ENCODE measurements around the gene NR0B1. TPM values are rescaled to one million over a fixed set of nuclear protein-coding genes. Genes with fewer than 3 reads are reported as not detected.

NR0B1 gene
- total RNA-seq, 1 experiment from 2014 or later, result not detected

DNA sequence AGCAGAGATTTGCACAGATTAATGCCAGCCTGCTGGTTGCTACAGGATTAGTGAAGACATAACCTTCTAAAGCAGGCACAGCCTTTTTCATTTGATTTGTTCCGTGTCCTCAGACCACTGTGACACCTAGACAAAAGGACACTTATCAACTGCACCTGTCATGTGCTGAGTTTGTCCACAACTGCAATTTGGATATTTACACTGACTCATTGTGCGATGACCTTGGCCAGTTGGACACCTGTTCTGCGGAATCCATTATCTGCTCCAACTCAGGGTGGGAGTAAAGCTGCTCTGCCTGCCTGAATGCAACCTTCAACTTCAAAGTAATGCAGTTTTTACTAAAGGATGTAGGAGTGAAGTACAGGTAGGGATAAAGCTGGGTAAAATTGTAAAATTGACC, 4.1 kb upstream of the NR0B1 start:
- ChIA-PET POLR2A (ENCODE audit: unreplicated experiment) (no interaction called here), CTCF (no interaction called here)
- Histone ChIP-seq H3K9me3 (ENCODE audit: low read length) (no peaks in the 10 kb centered on the region), H3K36me3 (ENCODE audit: low read depth, low read length) (no peaks in the 10 kb centered on the region), H3K79me2 (ENCODE audit: low read length) (no peaks in the 10 kb centered on the region), H3K9ac (ENCODE audit: low read length) (no peak overlapping the region), H3K9me2 (replicated peaks; ENCODE audit: low read length) (no peaks in the 10 kb centered on the region), H3K4me3 (ENCODE audit: low read length) (peak overlapping the region; percentile 44; the same call in 1 of the 2 replicates), H2AFZ (ENCODE audit: low read length) (peak overlapping the region; percentile 52; the same call in 1 of the 2 replicates), H3K4me1 (ENCODE audit: insufficient read depth, low read length) (no peaks in the 10 kb centered on the region), H3K27ac (ENCODE audit: low read length) (no peak overlapping the region), H3F3A (ENCODE audit: low read length, unreplicated experiment) (no peaks in the 10 kb centered on the region), H3K4me2 (ENCODE audit: low read length) (peak overlapping the region; percentile 66), H3K27me3 (ENCODE audit: low read length) (no peaks in the 10 kb centered on the region), H4K20me1 (ENCODE audit: low read length) (no peaks in the 10 kb centered on the region)
- TF ChIP-seq EZH2 (IDR thresholded peaks at IDR 0.05; ENCODE audit: low read length, unreplicated experiment), result no peak
- TF ChIP-seq EZH2phosphoT487 (IDR thresholded peaks at IDR 0.05; ENCODE audit: borderline replicate concordance, low read length), result no peak
- TF ChIP-seq CTCF (conservative IDR thresholded peaks at IDR 0.05; ENCODE audit: low read depth, low read length), result no peak
- no TSS peak for BruUV-seq (replicated peaks)
- DNase-seq (no peak), ATAC-seq (no peak)
- intact Hi-C loops (cut with micrococcal nuclease), result no loop called here

DNA sequence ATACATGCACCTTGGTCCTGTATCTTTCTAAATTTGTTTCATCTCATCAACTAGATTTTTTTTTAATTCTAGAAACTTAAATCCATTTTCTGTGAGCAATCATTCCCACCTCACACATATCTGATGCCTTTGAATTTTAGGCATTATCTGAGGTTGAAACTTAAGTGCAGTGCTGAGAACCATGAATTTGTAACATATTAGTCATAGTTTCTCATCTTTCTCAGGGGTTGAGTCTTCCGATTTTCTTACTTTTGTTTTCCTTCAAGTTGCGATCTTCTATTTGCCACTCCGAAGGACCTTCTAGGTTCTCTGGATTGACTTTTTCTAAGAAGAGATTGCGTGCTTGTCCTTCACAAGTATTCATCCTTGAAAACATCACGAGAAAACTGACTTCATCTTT, 3.7 kb upstream of the NR0B1 start:
- CTCF ChIA-PET, result no interaction called here
- Histone ChIP-seq H3K27ac (ENCODE audit: low read length) (no peak overlapping the region), H3K79me2 (ENCODE audit: low read length) (no peaks in the 10 kb centered on the region), H3K4me1 (ENCODE audit: insufficient read depth, low read length) (no peaks in the 10 kb centered on the region), H3K27me3 (ENCODE audit: low read length) (no peaks in the 10 kb centered on the region), H3K9me3 (ENCODE audit: low read length) (no peaks in the 10 kb centered on the region), H2AFZ (ENCODE audit: low read length) (peak overlapping the region; percentile 52; the same call in 1 of the 2 replicates), H3K4me3 (ENCODE audit: low read length) (peak overlapping the region; percentile 44), H4K20me1 (ENCODE audit: low read length) (no peaks in the 10 kb centered on the region), H3K9me2 (replicated peaks; ENCODE audit: low read length) (no peaks in the 10 kb centered on the region), H3K36me3 (ENCODE audit: low read depth, low read length) (no peaks in the 10 kb centered on the region), H3K9ac (ENCODE audit: low read length) (no peak overlapping the region), H3F3A (ENCODE audit: low read length, unreplicated experiment) (no peaks in the 10 kb centered on the region), H3K4me2 (ENCODE audit: low read length) (peak overlapping the region; percentile 66)
- BruUV-seq (replicated peaks), result no TSS peak
- no peak for ATAC-seq
- DNase-seq, result peak; percentile 42
- POLR2A ChIA-PET (ENCODE audit: unreplicated experiment), result no interaction called here
- TF ChIP-seq EZH2 (IDR thresholded peaks at IDR 0.05; ENCODE audit: low read length, unreplicated experiment) (no peak), CTCF (conservative IDR thresholded peaks at IDR 0.05; ENCODE audit: low read depth, low read length) (no peak), EZH2phosphoT487 (IDR thresholded peaks at IDR 0.05; ENCODE audit: borderline replicate concordance, low read length) (no peak)
- intact Hi-C loops (cut with micrococcal nuclease), result no loop called here

DNA sequence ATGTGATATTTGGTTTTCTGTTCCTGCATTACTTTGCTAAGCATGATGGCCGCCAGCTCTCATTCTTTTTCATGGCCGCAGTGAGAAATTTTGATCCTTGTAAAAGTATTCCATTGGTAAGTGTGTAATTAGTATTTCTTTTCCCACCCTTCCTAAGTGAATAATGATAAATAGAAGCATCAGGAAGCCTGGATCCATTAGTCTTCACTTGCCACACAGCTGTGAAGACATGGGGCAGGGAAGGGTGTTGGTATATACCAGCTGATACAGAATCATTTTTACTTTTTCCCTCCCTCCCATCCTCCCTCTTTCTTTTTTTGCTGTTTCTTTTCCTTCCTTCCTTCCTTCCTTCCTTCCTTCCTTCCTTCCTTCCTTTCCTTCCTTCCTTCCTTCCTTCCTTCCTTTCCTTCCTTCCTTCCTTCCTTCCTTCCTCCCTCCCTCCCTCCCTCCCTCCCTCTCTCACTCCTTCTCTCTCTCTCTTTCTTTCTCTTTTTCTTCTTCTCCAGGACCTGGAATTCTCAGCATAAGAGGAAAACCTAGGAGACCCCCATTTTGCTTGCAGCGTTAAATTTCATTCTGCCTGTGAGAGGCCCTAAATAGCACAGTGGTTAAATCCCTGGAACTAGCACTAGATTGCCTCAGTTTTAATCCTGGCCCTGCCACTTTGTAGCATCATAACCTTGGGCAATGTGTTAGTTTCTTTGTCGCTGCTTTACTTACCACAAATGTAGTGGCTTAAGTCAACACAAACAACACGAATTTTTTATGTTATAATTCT, 1.4 kb upstream of the NR0B1 start:
- ATAC-seq, result no peak
- Histone ChIP-seq H3K27ac (ENCODE audit: low read length) (no peak overlapping the region), H3K9me2 (replicated peaks; ENCODE audit: low read length) (no peaks in the 10 kb centered on the region), H3F3A (ENCODE audit: low read length, unreplicated experiment) (no peaks in the 10 kb centered on the region), H3K27me3 (ENCODE audit: low read length) (no peaks in the 10 kb centered on the region), H3K79me2 (ENCODE audit: low read length) (no peaks in the 10 kb centered on the region), H3K4me3 (ENCODE audit: low read length) (no peak overlapping the region), H3K36me3 (ENCODE audit: low read depth, low read length) (no peaks in the 10 kb centered on the region), H3K4me1 (ENCODE audit: insufficient read depth, low read length) (no peaks in the 10 kb centered on the region), H3K9ac (ENCODE audit: low read length) (no peak overlapping the region), H2AFZ (ENCODE audit: low read length) (no peak overlapping the region), H3K4me2 (ENCODE audit: low read length) (no peak overlapping the region), H4K20me1 (ENCODE audit: low read length) (no peaks in the 10 kb centered on the region), H3K9me3 (ENCODE audit: low read length) (no peaks in the 10 kb centered on the region)
- ChIA-PET CTCF (no interaction called here), POLR2A (ENCODE audit: unreplicated experiment) (no interaction called here)
- no peak for DNase-seq
- intact Hi-C loops (cut with micrococcal nuclease), result no loop called here
- BruUV-seq (replicated peaks), result no TSS peak
- TF ChIP-seq EZH2phosphoT487 (IDR thresholded peaks at IDR 0.05; ENCODE audit: borderline replicate concordance, low read length), result no peak
- no peak for TF ChIP-seq EZH2 (IDR thresholded peaks at IDR 0.05; ENCODE audit: low read length, unreplicated experiment)
- TF ChIP-seq CTCF (conservative IDR thresholded peaks at IDR 0.05; ENCODE audit: low read depth, low read length), result no peak
